ENCODE measurements around the gene SLC35E2B. TPM values are rescaled to one million over a fixed set of nuclear protein-coding genes. Genes with fewer than 3 reads are reported as not detected.
A peak's percentile ranks its signal among the peaks of the same experiment; 100 is the strongest.

Gene SLC35E2B
- total RNA-seq, 1 donor from 2014 or later: 20.3 TPM

GRCh38 chr1:1630191-1630964 lies 62.2 kb downstream of the SLC35E2B start:
- DNase-seq (ENCODE audit: missing footprints) (peak; percentile 89), ATAC-seq (peak; percentile 36)
- intact Hi-C loops (cut with DNase I): no loop called here

- intact Hi-C loops (cut with DNase I): no loop called here
- ATAC-seq (no peak), DNase-seq (ENCODE audit: missing footprints) (peak; percentile 73)
Measured at GRCh38 chr1:1629430-1630190, 63.0 kb downstream of the SLC35E2B start.

- DNase-seq (ENCODE audit: missing footprints): peak; percentile 50
- intact Hi-C loops (cut with DNase I): no loop called here
- ATAC-seq: no peak
Measured at GRCh38 chr1:1628754-1629429, 63.7 kb downstream of the SLC35E2B start.

- peak; percentile 74 for DNase-seq (ENCODE audit: missing footprints)
- no peak for ATAC-seq
- intact Hi-C loops (cut with DNase I): no loop called here
Measured at GRCh38 chr1:1627829-1628753, 64.5 kb downstream of the SLC35E2B start.

- ATAC-seq (no peak), DNase-seq (ENCODE audit: missing footprints) (peak; percentile 64)
- intact Hi-C loops (cut with DNase I): no loop called here
Measured at GRCh38 chr1:1627261-1627828, 65.2 kb downstream of the SLC35E2B start.

- intact Hi-C loops (cut with DNase I): no loop called here
- ATAC-seq (no peak), DNase-seq (ENCODE audit: missing footprints) (peak; percentile 56)
Measured at GRCh38 chr1:1626207-1627141, 66.1 kb downstream of the SLC35E2B start.

GRCh38 chr1:1625824-1626206 lies 66.8 kb downstream of the SLC35E2B start:
- intact Hi-C loops (cut with DNase I): no loop called here
- DNase-seq (ENCODE audit: missing footprints): no peak
- no peak for ATAC-seq

- no peak for ATAC-seq
- intact Hi-C loops (cut with DNase I): no loop called here
- peak; percentile 65 for DNase-seq (ENCODE audit: missing footprints)
Measured at GRCh38 chr1:1625404-1625775, 67.2 kb downstream of the SLC35E2B start.

GRCh38 chr1:1624443-1625403 lies 67.9 kb downstream of the SLC35E2B start:
- intact Hi-C loops (cut with DNase I): no loop called here
- peak; percentile 78 for DNase-seq (ENCODE audit: missing footprints)
- peak; percentile 50 for ATAC-seq

GRCh38 chr1:1623631-1624442 lies 68.8 kb downstream of the SLC35E2B start:
- intact Hi-C loops (cut with DNase I): no loop called here
- DNase-seq (ENCODE audit: missing footprints) (peak; percentile 70), ATAC-seq (no peak)

GRCh38 chr1:1623181-1623630 lies 69.4 kb downstream of the SLC35E2B start:
- no peak for ATAC-seq
- intact Hi-C loops (cut with DNase I): no loop called here
- DNase-seq (ENCODE audit: missing footprints): no peak

- no peak for ATAC-seq
- intact Hi-C loops (cut with DNase I): no loop called here
Measured at GRCh38 chr1:1622788-1623094, 69.9 kb downstream of the SLC35E2B start.

GRCh38 chr1:1622010-1622787 lies 70.4 kb downstream of the SLC35E2B start:
- intact Hi-C loops (cut with DNase I): no loop called here
- peak; percentile 37 for DNase-seq (ENCODE audit: missing footprints)
- no peak for ATAC-seq

More at GRCh38 chr1:1622788-1623094, 69.9 kb downstream of the SLC35E2B start:
- DNase-seq (ENCODE audit: missing footprints): no peak

- DNase-seq (ENCODE audit: missing footprints) (no peak), ATAC-seq (no peak)
- intact Hi-C loops (cut with DNase I): no loop called here
Measured at GRCh38 chr1:1621173-1622009, 71.2 kb downstream of the SLC35E2B start.
